ENCODE data around the gene SNUPN. TPM values are rescaled to one million over a fixed set of nuclear protein-coding genes. Genes with fewer than 3 reads are reported as not detected.

The SNUPN gene
- total RNA-seq, 1 donor from 2014 or later: 15.5 TPM

- Mint-ChIP-seq H3K4me1 (ENCODE audit: low read depth, unreplicated experiment) (peaks cover 39% of the 10 kb centered on the region), H3K27ac (ENCODE audit: unreplicated experiment) (no peak overlapping the region), H3K9me3 (ENCODE audit: unreplicated experiment) (peaks cover 11% of the 10 kb centered on the region), H3K36me3 (ENCODE audit: unreplicated experiment) (no peaks in the 10 kb centered on the region), H3K27me3 (ENCODE audit: unreplicated experiment) (peaks cover 3% of the 10 kb centered on the region), H3K4me3 (ENCODE audit: unreplicated experiment) (no peak overlapping the region)
- no peak for TF ChIP-seq CTCF (IDR thresholded peaks at IDR 0.05; ENCODE audit: partially characterized antibody, unreplicated experiment)
- DNase-seq: no peak
Observed at GRCh38 chr15:75663931-75664421, 38.5 kb upstream of the SNUPN start.

GRCh38 chr15:75662823-75663519 lies 37.4 kb upstream of the SNUPN start:
- no peak for DNase-seq
- Mint-ChIP-seq H3K27ac (ENCODE audit: unreplicated experiment) (peak overlapping the region; percentile 70), H3K4me1 (ENCODE audit: low read depth, unreplicated experiment) (peaks cover 44% of the 10 kb centered on the region), H3K4me3 (ENCODE audit: unreplicated experiment) (no peak overlapping the region), H3K36me3 (ENCODE audit: unreplicated experiment) (no peaks in the 10 kb centered on the region), H3K27me3 (ENCODE audit: unreplicated experiment) (peaks cover 3% of the 10 kb centered on the region), H3K9me3 (ENCODE audit: unreplicated experiment) (peaks cover 13% of the 10 kb centered on the region)
- no peak for TF ChIP-seq CTCF (IDR thresholded peaks at IDR 0.05; ENCODE audit: partially characterized antibody, unreplicated experiment)

GRCh38 chr15:75661756-75662140 lies 36.2 kb upstream of the SNUPN start:
- Mint-ChIP-seq H3K4me1 (ENCODE audit: low read depth, unreplicated experiment) (peaks cover 41% of the 10 kb centered on the region), H3K36me3 (ENCODE audit: unreplicated experiment) (peaks cover under 1% of the 10 kb centered on the region), H3K27ac (ENCODE audit: unreplicated experiment) (no peak overlapping the region), H3K27me3 (ENCODE audit: unreplicated experiment) (peaks cover 3% of the 10 kb centered on the region), H3K4me3 (ENCODE audit: unreplicated experiment) (no peak overlapping the region), H3K9me3 (ENCODE audit: unreplicated experiment) (peaks cover 13% of the 10 kb centered on the region)
- DNase-seq: no peak
- no peak for TF ChIP-seq CTCF (IDR thresholded peaks at IDR 0.05; ENCODE audit: partially characterized antibody, unreplicated experiment)

GRCh38 chr15:75661100-75661755 lies 35.7 kb upstream of the SNUPN start:
- DNase-seq: no peak
- Mint-ChIP-seq H3K4me1 (ENCODE audit: low read depth, unreplicated experiment) (peaks cover 41% of the 10 kb centered on the region), H3K4me3 (ENCODE audit: unreplicated experiment) (no peak overlapping the region), H3K27ac (ENCODE audit: unreplicated experiment) (no peak overlapping the region), H3K27me3 (ENCODE audit: unreplicated experiment) (peaks cover 3% of the 10 kb centered on the region), H3K36me3 (ENCODE audit: unreplicated experiment) (peaks cover 6% of the 10 kb centered on the region), H3K9me3 (ENCODE audit: unreplicated experiment) (peaks cover 15% of the 10 kb centered on the region)
- TF ChIP-seq CTCF (IDR thresholded peaks at IDR 0.05; ENCODE audit: partially characterized antibody, unreplicated experiment): no peak
